ENCODE data around the gene INSL4.

Gene INSL4

GRCh38 chr9:5191985-5192384 lies 39.2 kb upstream of the INSL4 start:
- H3K27me3 ChIP-seq (replicated peaks), result no peaks in the 10 kb centered on the region
- DNase-seq, result no peak
- no peak for TF ChIP-seq CTCF (IDR thresholded peaks at IDR 0.05; ENCODE audit: low read depth, low read length, missing control alignments)
- in situ Hi-C loops (cut with HindIII; ENCODE audit: low pct_ligation_motif_present, low sequenced_read_pairs), result no loop called here
- H3K27ac ChIP-seq, result no peak overlapping the region
- H3K36me3 ChIP-seq (replicated peaks), result no peaks in the 10 kb centered on the region
- no peak overlapping the region for H3K4me3 ChIP-seq (ENCODE audit: low read depth, low read length)

- Histone ChIP-seq H3K27me3 (replicated peaks) (no peaks in the 10 kb centered on the region), H3K4me3 (ENCODE audit: low read depth, low read length) (no peak overlapping the region), H3K27ac (no peak overlapping the region), H3K36me3 (replicated peaks) (no peaks in the 10 kb centered on the region)
- in situ Hi-C loops (cut with HindIII; ENCODE audit: low pct_ligation_motif_present, low sequenced_read_pairs), result no loop called here
- DNase-seq, result no peak
- no peak for TF ChIP-seq CTCF (IDR thresholded peaks at IDR 0.05; ENCODE audit: low read depth, low read length, missing control alignments)
Observed at GRCh38 chr9:5193345-5193744, 37.9 kb upstream of the INSL4 start.

GRCh38 chr9:5195463-5195862 lies 35.8 kb upstream of the INSL4 start:
- no peak for DNase-seq
- in situ Hi-C loops (cut with HindIII; ENCODE audit: low pct_ligation_motif_present, low sequenced_read_pairs), result no loop called here
- no peak for TF ChIP-seq CTCF (IDR thresholded peaks at IDR 0.05; ENCODE audit: low read depth, low read length, missing control alignments)
- no peak overlapping the region for H3K27ac ChIP-seq
- H3K4me3 ChIP-seq (ENCODE audit: low read depth, low read length), result no peak overlapping the region
- H3K36me3 ChIP-seq (replicated peaks), result no peaks in the 10 kb centered on the region
- H3K27me3 ChIP-seq (replicated peaks), result no peaks in the 10 kb centered on the region

- in situ Hi-C loops (cut with HindIII; ENCODE audit: low pct_ligation_motif_present, low sequenced_read_pairs), result no loop called here
- Histone ChIP-seq H3K27ac (no peak overlapping the region), H3K27me3 (replicated peaks) (no peaks in the 10 kb centered on the region), H3K4me3 (ENCODE audit: low read depth, low read length) (no peak overlapping the region), H3K36me3 (replicated peaks) (no peaks in the 10 kb centered on the region)
- DNase-seq, result no peak
- TF ChIP-seq CTCF (IDR thresholded peaks at IDR 0.05; ENCODE audit: low read depth, low read length, missing control alignments), result no peak
Observed at GRCh38 chr9:5205071-5205470, 26.1 kb upstream of the INSL4 start.

- Histone ChIP-seq H3K36me3 (replicated peaks) (no peaks in the 10 kb centered on the region), H3K27ac (no peak overlapping the region), H3K27me3 (replicated peaks) (no peaks in the 10 kb centered on the region), H3K4me3 (ENCODE audit: low read depth, low read length) (no peak overlapping the region)
- TF ChIP-seq CTCF (IDR thresholded peaks at IDR 0.05; ENCODE audit: low read depth, low read length, missing control alignments), result no peak
- no peak for DNase-seq
- in situ Hi-C loops (cut with HindIII; ENCODE audit: low pct_ligation_motif_present, low sequenced_read_pairs), result no loop called here
Observed at GRCh38 chr9:5230554-5230953, 665 bp upstream of the INSL4 start.

GRCh38 chr9:5263351-5264218 lies 32.4 kb downstream of the INSL4 start:
- peak; percentile 3 for DNase-seq
- no peaks in the 10 kb centered on the region for H3K36me3 ChIP-seq (replicated peaks)
- in situ Hi-C loops (cut with HindIII; ENCODE audit: low pct_ligation_motif_present, low sequenced_read_pairs), result no loop called here
- TF ChIP-seq CTCF (IDR thresholded peaks at IDR 0.05; ENCODE audit: low read depth, low read length, missing control alignments), result no peak
- no peak overlapping the region for H3K4me3 ChIP-seq (ENCODE audit: low read depth, low read length)
- no peaks in the 10 kb centered on the region for H3K27me3 ChIP-seq (replicated peaks)
- H3K27ac ChIP-seq, result no peak overlapping the region

Measured in brain microvascular endothelial cell (primary cell).